ENCODE results near the gene ST3GAL3. TPM values are rescaled to one million over a fixed set of nuclear protein-coding genes. Genes with fewer than 3 reads are reported as not detected.
A peak's percentile ranks its signal among the peaks of the same experiment; 100 is the strongest.

The ST3GAL3 gene
- total and polyA plus RNA-seq, 2 of the 13 experiments (the other 11 are each of a cell fraction or from before 2014, with no cell fraction given), result 5.1 to 8.1 TPM

DNA sequence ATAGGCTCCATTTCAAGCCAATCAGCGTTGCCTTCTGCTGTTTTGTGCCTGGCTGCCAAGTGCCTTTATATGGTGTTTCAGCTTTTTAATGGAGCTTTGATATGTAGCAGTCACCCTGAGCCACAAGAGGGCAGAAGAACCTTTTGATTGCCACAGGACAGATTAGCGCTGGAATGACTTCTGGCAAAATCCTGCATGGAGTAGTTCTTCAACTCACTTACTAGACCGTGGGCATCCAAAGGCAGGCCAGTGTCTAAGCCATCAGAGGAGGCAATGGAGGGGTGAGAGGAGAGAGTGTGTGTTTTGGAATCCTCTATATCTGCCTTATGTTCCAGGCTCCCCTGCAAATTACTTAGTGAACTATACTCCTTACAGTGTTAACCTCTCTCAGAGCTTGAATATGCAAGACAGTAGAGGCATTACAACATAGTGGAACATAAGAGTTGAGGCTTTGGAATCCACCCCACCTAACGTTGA, 56.2 kb downstream of the ST3GAL3 start (continued):
- TF ChIP-seq CREB1 (IDR thresholded peaks at IDR 0.05), result no peak
- 0 out of 2 replicates have a peak, but pooled peaks have one; percentile 26 for TF ChIP-seq CREB1 (CRISPR knock-in tag; IDR thresholded peaks at IDR 0.05)
- TF ChIP-seq SRF (IDR thresholded peaks at IDR 0.05; ENCODE audit: low read depth, low read length), result peak; percentile 73; the same call in 1 of the 2 replicates
- no peak for TF ChIP-seq CHD4 (IDR thresholded peaks at IDR 0.05; ENCODE audit: borderline replicate concordance, low read length)
- TF ChIP-seq, protein P1, sequence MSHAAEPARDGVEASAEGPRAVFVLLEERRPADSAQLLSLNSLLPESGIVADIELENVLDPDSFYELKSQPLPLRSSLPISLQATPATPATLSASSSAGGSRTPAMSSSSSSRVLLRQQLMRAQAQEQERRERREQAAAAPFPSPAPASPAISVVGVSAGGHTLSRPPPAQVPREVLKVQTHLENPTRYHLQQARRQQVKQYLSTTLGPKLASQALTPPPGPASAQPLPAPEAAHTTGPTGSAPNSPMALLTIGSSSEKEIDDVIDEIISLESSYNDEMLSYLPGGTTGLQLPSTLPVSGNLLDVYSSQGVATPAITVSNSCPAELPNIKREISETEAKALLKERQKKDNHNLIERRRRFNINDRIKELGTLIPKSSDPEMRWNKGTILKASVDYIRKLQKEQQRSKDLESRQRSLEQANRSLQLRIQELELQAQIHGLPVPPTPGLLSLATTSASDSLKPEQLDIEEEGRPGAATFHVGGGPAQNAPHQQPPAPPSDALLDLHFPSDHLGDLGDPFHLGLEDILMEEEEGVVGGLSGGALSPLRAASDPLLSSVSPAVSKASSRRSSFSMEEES (CRISPR knock-in tag; IDR thresholded peaks at IDR 0.05), result no peak
- TF ChIP-seq MAFG (CRISPR knock-in tag; IDR thresholded peaks at IDR 0.05), result no peak
- no peak for TF ChIP-seq ATF1 (CRISPR knock-in tag; IDR thresholded peaks at IDR 0.05)
- TF ChIP-seq KDM3A (CRISPR knock-in tag; IDR thresholded peaks at IDR 0.05; ENCODE audit: low read depth), result no peak
- TF ChIP-seq HMG20B (CRISPR knock-in tag; conservative IDR thresholded peaks at IDR 0.05), result no peak
- TF ChIP-seq KAT7 (CRISPR knock-in tag; IDR thresholded peaks at IDR 0.05; ENCODE audit: borderline replicate concordance), result no peak
- TF ChIP-seq PHF5A (CRISPR knock-in tag; IDR thresholded peaks at IDR 0.05; ENCODE audit: low read depth, unreplicated experiment), result no peak
- TF ChIP-seq ZNF10 (CRISPR knock-in tag; IDR thresholded peaks at IDR 0.05; ENCODE audit: borderline replicate concordance, low read depth), result no peak
- no peak for TF ChIP-seq ZNF678 (CRISPR knock-in tag; IDR thresholded peaks at IDR 0.05)
- TF ChIP-seq, protein P2, sequence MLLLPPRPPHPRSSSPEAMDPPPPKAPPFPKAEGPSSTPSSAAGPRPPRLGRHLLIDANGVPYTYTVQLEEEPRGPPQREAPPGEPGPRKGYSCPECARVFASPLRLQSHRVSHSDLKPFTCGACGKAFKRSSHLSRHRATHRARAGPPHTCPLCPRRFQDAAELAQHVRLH (CRISPR knock-in tag; IDR thresholded peaks at IDR 0.05; ENCODE audit: borderline replicate concordance, low read depth), result 0 out of 2 replicates have a peak, but pooled peaks have one; percentile 41
- TF ChIP-seq, protein P3, sequence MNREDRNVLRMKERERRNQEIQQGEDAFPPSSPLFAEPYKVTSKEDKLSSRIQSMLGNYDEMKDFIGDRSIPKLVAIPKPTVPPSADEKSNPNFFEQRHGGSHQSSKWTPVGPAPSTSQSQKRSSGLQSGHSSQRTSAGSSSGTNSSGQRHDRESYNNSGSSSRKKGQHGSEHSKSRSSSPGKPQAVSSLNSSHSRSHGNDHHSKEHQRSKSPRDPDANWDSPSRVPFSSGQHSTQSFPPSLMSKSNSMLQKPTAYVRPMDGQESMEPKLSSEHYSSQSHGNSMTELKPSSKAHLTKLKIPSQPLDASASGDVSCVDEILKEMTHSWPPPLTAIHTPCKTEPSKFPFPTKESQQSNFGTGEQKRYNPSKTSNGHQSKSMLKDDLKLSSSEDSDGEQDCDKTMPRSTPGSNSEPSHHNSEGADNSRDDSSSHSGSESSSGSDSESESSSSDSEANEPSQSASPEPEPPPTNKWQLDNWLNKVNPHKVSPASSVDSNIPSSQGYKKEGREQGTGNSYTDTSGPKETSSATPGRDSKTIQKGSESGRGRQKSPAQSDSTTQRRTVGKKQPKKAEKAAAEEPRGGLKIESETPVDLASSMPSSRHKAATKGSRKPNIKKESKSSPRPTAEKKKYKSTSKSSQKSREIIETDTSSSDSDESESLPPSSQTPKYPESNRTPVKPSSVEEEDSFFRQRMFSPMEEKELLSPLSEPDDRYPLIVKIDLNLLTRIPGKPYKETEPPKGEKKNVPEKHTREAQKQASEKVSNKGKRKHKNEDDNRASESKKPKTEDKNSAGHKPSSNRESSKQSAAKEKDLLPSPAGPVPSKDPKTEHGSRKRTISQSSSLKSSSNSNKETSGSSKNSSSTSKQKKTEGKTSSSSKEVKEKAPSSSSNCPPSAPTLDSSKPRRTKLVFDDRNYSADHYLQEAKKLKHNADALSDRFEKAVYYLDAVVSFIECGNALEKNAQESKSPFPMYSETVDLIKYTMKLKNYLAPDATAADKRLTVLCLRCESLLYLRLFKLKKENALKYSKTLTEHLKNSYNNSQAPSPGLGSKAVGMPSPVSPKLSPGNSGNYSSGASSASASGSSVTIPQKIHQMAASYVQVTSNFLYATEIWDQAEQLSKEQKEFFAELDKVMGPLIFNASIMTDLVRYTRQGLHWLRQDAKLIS (CRISPR knock-in tag; IDR thresholded peaks at IDR 0.05), result no peak
- TF ChIP-seq ZKSCAN5 (CRISPR knock-in tag; IDR thresholded peaks at IDR 0.05), result no peak
- no peak for TF ChIP-seq ZNF354B (CRISPR knock-in tag; IDR thresholded peaks at IDR 0.05)
- TF ChIP-seq ZBTB7B (CRISPR knock-in tag; IDR thresholded peaks at IDR 0.05), result no peak
- TF ChIP-seq AGO2 (optimal IDR thresholded peaks at IDR 0.05; ENCODE audit: low read depth, low read length), result no peak
- TF ChIP-seq PRMT3 (CRISPR knock-in tag; IDR thresholded peaks at IDR 0.05; ENCODE audit: borderline replicate concordance, low read depth), result no peak
- no peak for TF ChIP-seq TOPORS (CRISPR knock-in tag; IDR thresholded peaks at IDR 0.05)
- no peak for TF ChIP-seq ZFP36L2 (CRISPR knock-in tag; IDR thresholded peaks at IDR 0.05)
- no peak for TF ChIP-seq ZNF205 (CRISPR knock-in tag; IDR thresholded peaks at IDR 0.05)
- no peak for TF ChIP-seq ZNF12 (CRISPR knock-in tag; IDR thresholded peaks at IDR 0.05)
- TF ChIP-seq MXI1 (IDR thresholded peaks at IDR 0.05; ENCODE audit: borderline replicate concordance, low read depth, low read length), result no peak
- TF ChIP-seq ZNF629 (CRISPR knock-in tag; conservative IDR thresholded peaks at IDR 0.05), result no peak
- TF ChIP-seq ZNF101 (CRISPR knock-in tag; IDR thresholded peaks at IDR 0.05; ENCODE audit: borderline replicate concordance, low read depth), result no peak
- TF ChIP-seq DBP (CRISPR knock-in tag; IDR thresholded peaks at IDR 0.05; ENCODE audit: not compliant biosample characterization), result no peak

Measured in HepG2 (cell line).